ENCODE results near the gene ACY1.

The ACY1 gene

GRCh38 chr3:51946796-51947195 is 36.5 kb upstream of the ACY1 start:
- DNase-seq, result no peak

DNA sequence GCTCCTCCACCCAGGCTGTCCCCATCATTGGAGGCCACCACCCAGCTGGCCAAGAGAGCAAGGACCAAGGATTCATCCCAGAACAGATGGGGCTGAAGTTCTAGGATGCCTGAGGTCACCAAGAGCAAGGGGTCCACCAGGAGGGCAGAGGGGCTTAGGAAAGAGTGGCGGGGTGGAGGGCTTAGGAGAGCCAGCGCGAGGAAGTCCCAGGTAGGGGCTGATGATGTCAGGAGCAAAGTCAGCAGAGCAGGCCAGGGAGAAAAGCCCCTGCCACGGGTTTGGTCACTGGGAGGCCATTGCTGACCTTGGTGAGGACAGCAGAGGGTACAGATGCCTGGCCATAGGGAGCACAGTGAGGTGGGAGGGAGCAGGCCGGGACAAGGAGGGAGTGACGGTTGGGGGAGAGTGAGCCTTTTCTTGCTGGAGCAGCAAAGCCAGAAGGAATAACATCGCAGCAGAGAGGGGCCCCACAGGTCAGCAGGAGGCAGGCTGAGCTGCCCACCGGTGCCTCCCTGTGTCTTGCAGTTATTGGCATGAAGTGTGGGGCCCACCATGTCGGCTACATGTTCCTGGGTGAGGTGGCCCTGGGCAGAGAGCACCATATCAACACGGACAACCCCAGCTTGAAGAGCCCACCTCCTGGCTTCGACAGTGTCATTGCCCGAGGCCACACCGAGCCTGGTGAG is 36.0 kb upstream of the ACY1 start:
- no peak for DNase-seq

DNA sequence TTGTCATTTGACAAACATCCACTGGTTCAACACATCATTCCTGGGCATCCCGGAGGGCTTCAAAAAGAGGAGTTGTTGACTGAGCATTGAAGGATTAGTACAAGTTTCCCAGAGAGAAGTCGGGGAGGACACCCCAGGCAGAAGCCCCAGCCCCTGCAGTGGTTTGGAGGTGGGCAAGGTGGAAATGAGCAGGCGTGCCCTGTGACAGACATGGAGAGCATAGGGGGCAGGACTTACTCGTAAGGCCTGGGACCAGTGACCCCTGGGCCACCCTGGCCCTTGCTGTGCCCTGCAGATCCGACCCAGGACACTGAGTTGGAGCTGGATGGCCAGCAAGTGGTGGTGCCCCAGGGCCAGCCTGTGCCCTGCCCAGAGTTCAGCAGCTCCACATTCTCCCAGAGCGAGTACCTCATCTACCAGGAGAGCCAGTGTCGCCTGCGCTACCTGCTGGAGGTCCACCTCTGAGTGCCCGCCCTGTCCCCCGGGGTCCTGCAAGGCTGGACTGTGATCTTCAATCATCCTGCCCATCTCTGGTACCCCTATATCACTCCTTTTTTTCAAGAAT is 35.2 kb upstream of the ACY1 start:
- no peak for DNase-seq

DNA sequence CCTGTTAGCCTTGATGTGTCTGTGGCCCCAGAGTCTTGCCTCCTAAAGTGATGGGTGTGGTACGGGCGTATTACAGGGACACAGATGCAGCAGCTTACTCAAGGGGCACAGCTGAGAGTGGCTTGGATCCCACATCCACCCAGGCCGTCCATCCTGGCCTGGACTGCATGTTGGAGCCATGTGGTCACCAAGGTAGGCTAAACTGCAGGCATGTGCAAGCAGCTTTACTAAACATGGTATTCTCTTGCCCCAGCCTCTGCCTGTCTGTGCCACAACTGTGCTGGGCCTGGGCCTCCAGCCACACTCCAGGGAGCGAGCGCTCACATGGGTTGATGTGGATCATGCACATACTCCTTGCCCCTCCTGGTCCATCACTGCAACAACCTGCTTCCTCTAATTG is 34.2 kb upstream of the ACY1 start:
- no peak for DNase-seq

DNA sequence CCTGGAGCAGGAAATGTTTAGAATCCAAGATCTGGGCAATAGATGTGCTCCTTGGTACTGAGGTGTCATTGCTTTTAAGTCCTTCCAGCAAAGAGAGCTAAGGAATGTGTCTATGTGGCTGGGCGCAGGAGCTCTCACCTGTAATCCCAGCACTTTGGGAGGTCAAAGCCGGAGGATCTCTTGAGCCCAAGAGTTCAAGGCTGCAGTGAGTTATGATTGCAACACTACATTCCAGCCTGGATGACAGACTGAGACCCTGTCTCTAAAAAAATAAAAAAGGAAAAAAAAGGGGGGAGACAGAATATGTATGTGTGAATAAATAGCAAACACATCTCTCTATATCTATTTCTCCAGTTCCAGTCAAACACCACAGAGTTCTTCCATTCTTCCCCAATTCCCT is 32.4 kb upstream of the ACY1 start:
- DNase-seq, result no peak

DNA sequence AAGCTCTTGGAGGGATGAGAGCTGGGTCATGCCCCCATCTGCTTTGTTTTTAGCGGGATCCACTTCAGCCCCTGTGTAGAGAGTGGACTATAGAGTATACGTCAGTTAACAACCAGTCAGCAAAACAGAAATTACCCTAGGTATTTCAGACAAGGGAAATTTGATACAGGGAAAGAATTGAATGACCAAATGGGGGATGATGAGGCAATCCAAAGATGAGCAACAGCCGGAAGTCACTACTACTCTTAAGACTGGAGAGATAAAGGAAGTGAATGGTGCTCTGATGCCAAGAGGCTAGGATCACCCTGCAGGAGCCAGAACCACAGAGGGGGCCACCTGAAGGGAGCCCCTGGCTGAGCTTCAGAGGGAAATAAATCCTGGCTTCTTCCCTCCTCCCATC is 29.9 kb upstream of the ACY1 start:
- no peak for DNase-seq

GRCh38 chr3:51954105-51954504 is 29.2 kb upstream of the ACY1 start:
- no peak for DNase-seq

DNA sequence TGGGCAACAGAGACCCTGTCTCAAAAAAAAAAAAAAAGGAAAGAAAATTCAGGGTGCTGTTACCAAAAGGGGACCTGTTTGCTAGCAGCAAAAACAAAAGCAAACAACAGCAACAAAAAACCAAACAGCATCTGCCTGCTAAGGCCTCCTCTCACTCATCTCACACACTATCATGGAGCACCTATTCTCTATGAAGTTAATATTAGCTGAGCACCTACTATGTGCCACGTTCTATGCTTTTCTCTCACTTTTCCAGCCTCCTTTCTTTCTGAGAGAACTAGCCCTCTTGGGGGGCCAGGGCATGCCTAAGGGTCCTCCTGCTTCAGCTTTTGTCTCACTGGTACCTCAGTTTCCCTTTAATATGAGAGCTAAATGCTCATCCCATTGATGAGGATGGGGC is 28.6 kb upstream of the ACY1 start:
- DNase-seq, result no peak

DNA sequence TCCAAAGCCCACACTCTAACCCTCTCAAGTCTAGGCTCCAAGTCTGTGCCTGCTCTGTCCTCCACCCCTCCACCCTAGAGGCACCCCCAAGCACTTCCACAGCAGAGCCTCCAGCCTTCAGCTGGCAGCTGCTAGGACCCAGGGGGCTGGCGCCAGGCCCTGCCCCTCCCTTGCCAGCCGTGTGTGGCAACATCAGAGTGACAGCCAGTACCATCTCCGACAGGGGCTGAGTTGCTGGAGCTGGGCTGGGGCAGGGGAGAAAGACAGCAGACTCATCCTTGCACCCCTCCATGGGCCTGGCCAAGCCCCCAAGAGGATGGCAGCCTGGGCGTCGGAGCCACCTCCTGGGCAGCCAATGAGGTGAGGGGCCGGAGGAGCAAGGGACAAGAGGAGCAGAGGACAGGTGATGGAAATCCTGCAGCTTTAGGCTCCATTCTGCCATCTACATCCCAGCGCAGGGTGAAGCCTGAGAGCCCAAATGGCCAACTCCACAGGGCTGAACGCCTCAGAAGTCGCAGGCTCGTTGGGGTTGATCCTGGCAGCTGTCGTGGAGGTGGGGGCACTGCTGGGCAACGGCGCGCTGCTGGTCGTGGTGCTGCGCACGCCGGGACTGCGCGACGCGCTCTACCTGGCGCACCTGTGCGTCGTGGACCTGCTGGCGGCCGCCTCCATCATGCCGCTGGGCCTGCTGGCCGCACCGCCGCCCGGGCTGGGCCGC is 28.0 kb upstream of the ACY1 start, which contains the start of gene GPR62:
GPR62 (plus strand) TSS at position 207 of the 718 bp plus-strand sequence; CDS start at position 479, 272 bp downstream.
- no peak for DNase-seq

DNA sequence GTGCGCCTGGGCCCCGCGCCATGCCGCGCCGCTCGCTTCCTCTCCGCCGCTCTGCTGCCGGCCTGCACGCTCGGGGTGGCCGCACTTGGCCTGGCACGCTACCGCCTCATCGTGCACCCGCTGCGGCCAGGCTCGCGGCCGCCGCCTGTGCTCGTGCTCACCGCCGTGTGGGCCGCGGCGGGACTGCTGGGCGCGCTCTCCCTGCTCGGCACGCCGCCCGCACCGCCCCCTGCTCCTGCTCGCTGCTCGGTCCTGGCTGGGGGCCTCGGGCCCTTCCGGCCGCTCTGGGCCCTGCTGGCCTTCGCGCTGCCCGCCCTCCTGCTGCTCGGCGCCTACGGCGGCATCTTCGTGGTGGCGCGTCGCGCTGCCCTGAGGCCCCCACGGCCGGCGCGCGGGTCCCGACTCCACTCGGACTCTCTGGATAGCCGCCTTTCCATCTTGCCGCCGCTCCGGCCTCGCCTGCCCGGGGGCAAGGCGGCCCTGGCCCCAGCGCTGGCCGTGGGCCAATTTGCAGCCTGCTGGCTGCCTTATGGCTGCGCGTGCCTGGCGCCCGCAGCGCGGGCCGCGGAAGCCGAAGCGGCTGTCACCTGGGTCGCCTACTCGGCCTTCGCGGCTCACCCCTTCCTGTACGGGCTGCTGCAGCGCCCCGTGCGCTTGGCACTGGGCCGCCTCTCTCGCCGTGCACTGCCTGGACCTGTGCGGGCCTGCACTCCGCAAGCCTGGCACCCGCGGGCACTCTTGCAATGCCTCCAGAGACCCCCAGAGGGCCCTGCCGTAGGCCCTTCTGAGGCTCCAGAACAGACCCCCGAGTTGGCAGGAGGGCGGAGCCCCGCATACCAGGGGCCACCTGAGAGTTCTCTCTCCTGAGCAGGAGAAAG is 27.2 kb upstream of the ACY1 start:
- DNase-seq, result peak; percentile 89

DNA sequence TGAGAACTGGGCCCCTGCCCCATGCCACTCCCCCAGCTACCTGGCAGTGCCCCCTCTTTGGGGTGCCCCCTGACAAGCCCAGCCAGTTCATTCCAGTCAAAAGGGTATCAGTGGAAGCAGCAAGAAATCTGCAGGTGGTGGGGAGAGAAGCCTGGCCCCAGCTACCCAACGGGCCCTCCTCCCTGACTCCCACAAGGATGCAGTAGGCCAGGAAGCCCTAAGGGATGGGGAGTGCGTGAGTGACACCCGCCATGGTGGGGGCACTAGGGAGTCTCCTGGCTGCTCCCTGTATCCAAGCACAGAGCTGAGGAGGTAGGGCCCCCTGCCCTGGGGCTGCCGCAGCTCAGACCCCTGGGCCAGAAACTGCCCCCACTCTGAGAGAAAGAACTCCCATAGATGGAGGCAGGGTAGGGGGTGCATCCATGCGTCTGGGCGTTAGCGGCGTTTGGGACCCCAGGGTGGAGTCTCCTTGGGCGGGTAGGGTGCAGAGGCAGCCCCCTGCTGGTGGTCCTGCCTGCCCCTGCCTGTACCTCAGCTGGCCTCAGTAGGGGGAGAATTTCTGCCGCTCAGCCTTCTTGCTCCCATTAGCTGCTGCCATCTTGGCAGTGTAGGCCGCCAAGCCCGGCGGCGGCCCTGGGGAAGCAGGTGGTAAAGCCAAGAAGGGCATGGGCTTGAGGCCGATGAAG is 25.7 kb upstream of the ACY1 start:
- no peak for DNase-seq

DNA sequence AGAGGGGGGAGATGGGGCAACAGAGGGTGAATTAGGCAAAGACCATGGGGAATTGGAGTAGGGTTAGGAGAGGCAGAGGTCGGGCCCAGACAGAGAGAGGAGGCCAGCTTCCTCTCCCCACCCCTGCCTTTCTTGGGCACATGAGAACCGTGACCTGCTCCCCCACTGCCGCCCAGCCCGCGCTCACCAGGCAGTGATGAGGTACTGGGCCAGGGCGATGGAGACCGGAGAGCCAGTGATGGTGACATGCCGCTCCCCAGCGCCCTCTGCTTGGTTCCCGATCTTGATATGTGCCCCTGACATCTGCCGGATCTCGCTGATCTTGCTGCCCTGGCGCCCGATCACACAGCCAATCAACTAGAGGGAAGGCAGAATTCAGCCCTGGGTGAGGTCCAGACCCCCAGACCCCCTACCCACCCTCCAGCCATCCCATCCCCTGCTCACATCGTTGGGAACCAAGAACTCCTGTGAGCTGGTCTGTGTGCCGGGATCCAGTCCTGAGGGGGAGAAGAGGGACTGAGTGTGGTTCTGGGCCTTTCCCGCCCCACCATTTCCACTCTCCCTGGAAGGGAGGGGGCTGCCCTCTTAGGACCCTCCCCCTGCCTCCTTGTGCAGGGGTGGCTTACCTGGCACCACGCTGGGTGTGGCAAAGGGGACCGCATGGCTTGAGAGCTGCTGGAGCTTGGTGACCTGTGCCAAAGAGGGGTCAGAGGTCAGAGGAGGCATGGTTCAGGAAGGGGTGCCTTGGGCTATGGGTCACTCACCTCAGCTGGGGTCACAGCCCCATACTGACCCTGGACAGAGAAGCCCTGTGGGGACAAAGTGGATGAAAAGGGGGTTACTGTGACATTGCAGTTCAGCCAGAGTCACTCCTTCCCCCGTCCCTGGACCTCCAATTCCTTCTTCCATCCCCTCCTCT is 24.5 kb upstream of the ACY1 start:
- DNase-seq, result no peak

DNA sequence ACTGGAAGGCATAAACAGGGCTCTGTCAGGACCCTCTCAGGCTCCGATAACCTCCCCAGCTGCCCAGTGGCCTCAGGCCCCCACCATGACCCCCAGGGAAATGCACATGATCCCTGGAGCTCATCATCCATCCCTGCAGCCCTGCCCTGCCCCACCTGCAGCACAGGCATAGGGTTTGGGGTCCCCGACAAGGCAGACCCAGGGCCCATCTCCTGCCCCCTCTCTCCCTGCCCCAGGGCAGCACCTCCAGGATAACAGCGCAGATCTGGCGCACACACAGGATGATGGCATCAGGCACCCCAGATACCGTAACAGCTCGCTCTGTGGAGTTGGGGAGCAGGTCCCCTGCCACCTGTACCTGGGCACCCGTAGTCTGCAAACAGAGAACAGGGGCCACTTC is 23.7 kb upstream of the ACY1 start:
- DNase-seq, result no peak

DNA sequence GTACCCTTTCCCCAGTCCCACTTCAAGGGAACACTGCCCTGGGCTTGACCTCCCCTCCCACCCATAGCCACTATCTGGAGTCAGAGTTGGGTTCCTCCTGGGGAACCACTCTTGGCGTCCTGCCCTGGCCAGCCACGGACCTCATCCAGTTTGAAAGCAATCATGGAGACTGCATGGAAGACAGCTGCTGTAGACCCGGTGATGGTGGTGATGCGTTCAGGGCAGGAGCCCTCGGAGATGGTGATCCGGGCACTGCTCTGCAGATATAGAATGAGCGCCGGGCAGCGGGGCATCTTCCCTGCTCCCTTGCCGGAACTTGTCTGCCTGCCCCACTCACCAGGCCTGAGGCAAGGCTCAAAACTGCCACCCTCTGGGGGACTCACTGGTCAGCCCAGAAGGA is 22.9 kb upstream of the ACY1 start:
- DNase-seq, result no peak

DNA sequence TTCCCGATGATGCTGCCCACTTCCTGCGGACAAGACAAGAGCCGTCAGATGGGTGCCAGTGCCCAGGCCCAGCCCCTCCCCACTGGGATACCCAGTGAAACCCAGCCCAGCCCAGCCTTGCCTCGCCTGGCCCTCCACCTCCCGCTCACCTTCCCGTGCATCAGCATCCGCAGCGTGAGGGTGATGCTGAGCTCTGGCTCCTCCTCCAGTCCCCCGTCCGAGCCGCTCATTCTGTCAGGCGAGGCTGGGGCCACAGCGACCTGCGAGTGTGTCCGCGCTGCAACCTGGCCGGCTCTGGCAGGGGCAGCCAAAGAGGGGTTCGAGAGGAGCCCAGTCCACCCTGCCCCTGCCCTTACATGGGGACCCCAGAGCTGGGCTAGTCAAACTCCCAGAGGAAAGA is 22.3 kb upstream of the ACY1 start:
- DNase-seq, result no peak

DNA sequence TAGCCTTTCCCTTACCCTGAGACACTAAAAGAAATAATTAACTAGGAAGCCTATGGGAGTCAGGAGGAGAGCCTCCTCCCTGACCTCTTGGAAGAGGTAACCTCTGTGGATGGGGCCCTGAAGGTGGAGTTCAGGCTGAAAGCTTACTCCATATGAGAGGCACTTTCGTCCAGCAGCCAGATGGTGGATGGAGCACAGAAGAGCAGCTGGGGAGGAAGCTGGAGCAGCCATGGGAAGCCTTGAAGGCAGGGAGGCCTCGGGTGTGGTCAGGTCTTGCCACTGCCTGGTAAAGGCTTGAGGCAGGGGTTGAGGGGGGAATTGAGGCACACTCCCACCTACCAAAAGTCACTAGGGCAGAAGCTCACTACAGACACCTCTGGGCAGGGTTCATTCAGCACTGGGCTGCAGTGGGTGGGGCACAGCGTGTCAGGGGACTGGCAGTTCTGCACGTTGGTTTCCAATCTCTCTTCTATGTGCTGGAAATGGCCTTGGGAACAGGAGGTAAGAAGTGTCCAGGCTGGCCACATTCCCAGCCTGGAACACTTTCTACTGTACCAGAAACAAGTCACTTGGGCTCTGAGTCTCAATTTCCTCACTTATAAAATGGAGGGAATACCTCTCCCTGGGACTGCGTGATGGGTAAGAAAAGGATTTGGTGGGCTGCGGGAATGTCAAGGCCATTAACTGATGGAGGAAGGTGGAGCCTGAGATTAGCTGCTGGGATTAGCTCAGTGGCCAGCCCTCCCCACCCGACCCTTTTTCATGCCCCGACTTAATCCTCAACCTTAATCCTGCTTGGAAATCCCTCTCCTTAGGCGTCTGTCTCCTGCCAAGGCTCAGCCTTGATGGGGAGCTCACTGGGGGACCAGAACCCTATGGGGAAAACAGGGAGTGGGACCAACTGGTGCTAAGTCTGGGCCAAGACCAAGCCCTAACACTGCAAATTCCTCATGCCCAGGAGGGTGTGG is 21.4 kb upstream of the ACY1 start:
- no peak for DNase-seq

GRCh38 chr3:51962854-51963530 is 20.3 kb upstream of the ACY1 start:
- DNase-seq, result no peak

- no peak for DNase-seq
Measured at GRCh38 chr3:51963951-51964451, 19.3 kb upstream of the ACY1 start.

- DNase-seq, result no peak
Measured at GRCh38 chr3:51964521-51964920, 18.8 kb upstream of the ACY1 start.

- no peak for DNase-seq
Measured at GRCh38 chr3:51966016-51966415, 17.3 kb upstream of the ACY1 start.
